Natural killer cell (primary cell): ENCODE measurements around the gene CLBA1. TPM values are rescaled to one million over a fixed set of nuclear protein-coding genes. Genes with fewer than 3 reads are reported as not detected.

Experiments used
- ATAC-seq, 3 donors: fragments of 150-1000 bp in 2 of 3; fragments of 200-7000 bp in 1 of 3; cut with Tn5 transposase; 1 replicate in 1 of 3; 2 replicates in 2 of 3; pipeline ENCODE4 v1.10.0; 2021; ENCODE audit warnings: mild to moderate bottlenecking in 2 of 3, moderate library complexity in 2 of 3
- DNase-seq, 2 donors: peaks; one replicate each; pipeline versions ENCODE4 v3.0.0 to v3.0.0-alpha.2; 2013 to 2021; ENCODE audit warnings: mixed read lengths in 1 of 2
- H3K27ac ChIP-seq: one replicate; pipeline ENCODE4 v1.5.1; 2013; ENCODE audit warnings: mild to moderate bottlenecking, low read length
- H3K27me3 ChIP-seq: one replicate; pipeline ENCODE4 v1.6.1; 2013; ENCODE audit warnings: low read length; ENCODE audit not compliant: control insufficient read depth, insufficient read depth
- H3K36me3 ChIP-seq: one replicate; pipeline ENCODE4 v1.6.1; 2013; ENCODE audit warnings: low read length; ENCODE audit not compliant: control insufficient read depth, insufficient read depth
- H3K4me1 ChIP-seq: one replicate; pipeline ENCODE4 v1.6.1; 2013; ENCODE audit warnings: low read length; ENCODE audit not compliant: control insufficient read depth, insufficient read depth
- H3K4me3 ChIP-seq: one replicate; pipeline ENCODE4 v1.5.1; 2013; ENCODE audit warnings: low read length
- H3K9me3 ChIP-seq: one replicate; pipeline ENCODE4 v1.6.1; 2013; ENCODE audit warnings: low read length; ENCODE audit not compliant: control insufficient read depth, insufficient read depth
- H3K27ac Mint-ChIP-seq, 2 donors: one replicate each; pipeline ENCODE4 v1.8.0; 2022; ENCODE audit warnings: mild to moderate bottlenecking in 2 of 2, mixed read lengths in 2 of 2, moderate library complexity in 1 of 2
- H3K27me3 Mint-ChIP-seq, 2 donors: one replicate each; pipeline ENCODE4 v1.8.0; 2022; ENCODE audit warnings: low read depth in 2 of 2, mixed read lengths in 2 of 2
- H3K36me3 Mint-ChIP-seq: one replicate; pipeline ENCODE4 v1.8.0; 2022; ENCODE audit warnings: mixed read lengths
- H3K4me1 Mint-ChIP-seq, 2 donors: one replicate each; pipeline ENCODE4 v1.8.0; 2022; ENCODE audit warnings: mixed read lengths in 2 of 2
- H3K4me3 Mint-ChIP-seq: one replicate; pipeline ENCODE4 v1.8.0; 2022; ENCODE audit warnings: mild to moderate bottlenecking, moderate library complexity, mixed read lengths
- H3K9me3 Mint-ChIP-seq, 2 donors: one replicate each; pipeline ENCODE4 v1.8.0; 2022; ENCODE audit warnings: mixed read lengths in 2 of 2
- WGBS: methylation state at CpG from one replicate; pipeline ENCODE4 v1.1.7; 2013; ENCODE audit warnings: missing lambda C conversion rate; ENCODE audit not compliant: insufficient coverage; 5-methylcytosine and 5-hydroxymethylcytosine counted together
- intact Hi-C: fragments of 100-400 bp; cut with micrococcal nuclease; formaldehyde crosslinking; loops from one replicate; pipeline ENCODE4 v1.14.2; 2022
- total RNA-seq, 4 donors: library from RNA; stranded (reverse); fragments of 120-200 nt in 1 of 4; gene quantifications; one replicate each; pipeline versions ENCODE4 v1.2.3 to v1.2.4, GENCODE V29; 2013 to 2022
- TF ChIP-seq, protein P1 (sequence below): fragments of 200-600 bp; IDR thresholded peaks from one replicate; pipeline ENCODE4 v1.8.0; 2022; ENCODE audit warnings: antibody characterized with exemption

CLBA1 gene
- total RNA-seq, 3 donors from 2014 or later (not counting 1 experiment from before 2014, with no cell fraction given): 1.2 to 1.8 (median 1.3) TPM

DNA sequence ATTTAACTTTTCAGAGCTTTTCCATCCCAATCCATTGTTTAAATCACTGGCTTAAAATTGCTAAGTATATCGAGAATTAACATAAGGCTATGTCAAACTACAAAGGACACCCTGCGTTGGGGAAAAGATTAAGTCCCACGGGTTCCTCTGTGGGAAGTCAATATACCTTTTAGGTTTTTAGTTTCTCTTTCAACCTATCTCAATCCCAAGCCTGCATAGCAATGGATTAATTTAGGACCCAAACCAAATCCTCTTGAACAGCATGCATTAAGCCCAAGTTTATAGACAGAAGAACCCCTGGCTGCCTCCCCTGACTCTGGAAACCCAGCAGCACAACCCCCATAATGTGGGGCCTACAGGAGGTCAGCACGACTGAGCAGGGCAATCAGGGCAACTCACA, 29.0 kb downstream of the CLBA1 start:
- Mint-ChIP-seq H3K36me3 (no peaks in the 10 kb centered on the region), H3K27me3 (no peaks in the 10 kb centered on the region), H3K4me3 (no peak overlapping the region), H3K27ac (peak overlapping the region; percentile 79 to 90), H3K9me3 (no peaks in the 10 kb centered on the region), H3K4me1 (peaks cover 34 to 54% of the 10 kb centered on the region in 2 donors)
- Histone ChIP-seq H3K27me3 (no peaks in the 10 kb centered on the region), H3K36me3 (peaks cover 15% of the 10 kb centered on the region), H3K4me3 (no peak overlapping the region), H3K27ac (peak overlapping the region; percentile 72), H3K4me1 (peaks cover 34% of the 10 kb centered on the region), H3K9me3 (no peaks in the 10 kb centered on the region)
- 75% methylated on average over 3 of the region's 4 CpGs for whole genome bisulfite sequencing
- intact Hi-C loops: no loop called here
- TF ChIP-seq, protein P1, sequence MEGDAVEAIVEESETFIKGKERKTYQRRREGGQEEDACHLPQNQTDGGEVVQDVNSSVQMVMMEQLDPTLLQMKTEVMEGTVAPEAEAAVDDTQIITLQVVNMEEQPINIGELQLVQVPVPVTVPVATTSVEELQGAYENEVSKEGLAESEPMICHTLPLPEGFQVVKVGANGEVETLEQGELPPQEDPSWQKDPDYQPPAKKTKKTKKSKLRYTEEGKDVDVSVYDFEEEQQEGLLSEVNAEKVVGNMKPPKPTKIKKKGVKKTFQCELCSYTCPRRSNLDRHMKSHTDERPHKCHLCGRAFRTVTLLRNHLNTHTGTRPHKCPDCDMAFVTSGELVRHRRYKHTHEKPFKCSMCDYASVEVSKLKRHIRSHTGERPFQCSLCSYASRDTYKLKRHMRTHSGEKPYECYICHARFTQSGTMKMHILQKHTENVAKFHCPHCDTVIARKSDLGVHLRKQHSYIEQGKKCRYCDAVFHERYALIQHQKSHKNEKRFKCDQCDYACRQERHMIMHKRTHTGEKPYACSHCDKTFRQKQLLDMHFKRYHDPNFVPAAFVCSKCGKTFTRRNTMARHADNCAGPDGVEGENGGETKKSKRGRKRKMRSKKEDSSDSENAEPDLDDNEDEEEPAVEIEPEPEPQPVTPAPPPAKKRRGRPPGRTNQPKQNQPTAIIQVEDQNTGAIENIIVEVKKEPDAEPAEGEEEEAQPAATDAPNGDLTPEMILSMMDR: no peak
- DNase-seq (no peak), ATAC-seq (no peak)

DNA sequence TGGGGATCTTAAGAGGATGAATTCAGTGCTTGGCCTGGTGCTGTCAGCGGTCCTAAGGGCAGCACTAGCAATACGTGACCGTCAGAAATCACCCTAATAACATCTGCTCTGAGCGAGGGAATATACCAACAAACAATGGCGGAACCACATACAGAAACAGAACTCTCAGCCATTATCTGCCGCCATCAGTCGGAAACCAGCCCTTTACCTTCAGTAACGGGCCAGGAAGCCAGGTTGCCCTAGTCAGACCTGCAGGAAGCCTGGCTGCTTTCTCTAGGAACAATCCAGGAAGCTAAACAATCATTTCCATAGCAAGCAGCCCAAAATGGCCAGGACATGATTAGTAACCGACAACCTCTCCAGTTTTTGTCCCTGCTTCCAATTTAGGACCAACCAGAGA, 29.7 kb downstream of the CLBA1 start:
- intact Hi-C loops: no loop called here
- no peaks in the 10 kb centered on the region for H3K9me3 Mint-ChIP-seq

DNA sequence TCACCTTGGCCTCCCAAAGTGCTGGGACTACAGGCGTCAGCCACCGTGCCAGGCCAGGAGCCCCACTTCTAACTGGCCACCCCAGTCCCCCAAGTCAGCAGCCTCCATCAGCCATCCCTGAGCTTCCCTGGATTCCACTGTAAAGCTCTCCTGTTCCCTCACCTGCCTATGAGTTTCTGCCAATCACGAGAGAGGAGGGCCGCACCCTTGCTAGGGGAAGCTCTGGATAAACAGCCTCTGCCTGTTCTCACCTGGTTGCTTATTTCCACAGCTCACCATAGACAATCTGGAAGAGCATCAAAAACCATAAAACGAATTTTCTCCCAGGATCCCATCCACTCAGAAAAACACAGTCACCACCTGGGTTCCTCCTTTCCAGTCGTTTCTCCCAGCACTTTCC, 30.3 kb downstream of the CLBA1 start:
- intact Hi-C loops: no loop called here
- H3K4me1 Mint-ChIP-seq: peaks cover 40 to 61% of the 10 kb centered on the region in 2 donors
- Histone ChIP-seq H3K4me1 (peaks cover 41% of the 10 kb centered on the region), H3K27ac (peak overlapping the region; percentile 72), H3K9me3 (no peaks in the 10 kb centered on the region), H3K4me3 (no peak overlapping the region), H3K36me3 (peaks cover 8% of the 10 kb centered on the region), H3K27me3 (no peaks in the 10 kb centered on the region)
- TF ChIP-seq, protein P1: no peak
- H3K4me3 Mint-ChIP-seq: peak overlapping the region; percentile 70
- DNase-seq (no peak), ATAC-seq (no peak)
- H3K27ac Mint-ChIP-seq: peak overlapping the region; percentile 52 to 90
- no peaks in the 10 kb centered on the region for H3K36me3 Mint-ChIP-seq
- 67% methylated on average over 6 of the region's 6 CpGs for whole genome bisulfite sequencing
- H3K9me3 Mint-ChIP-seq: no peaks in the 10 kb centered on the region
- H3K27me3 Mint-ChIP-seq: no peaks in the 10 kb centered on the region

More for the DNA sequence above, 29.7 kb downstream of the CLBA1 start:
- Histone ChIP-seq H3K27ac (peak overlapping the region; percentile 72), H3K4me1 (peaks cover 40% of the 10 kb centered on the region), H3K27me3 (no peaks in the 10 kb centered on the region), H3K36me3 (peaks cover 14% of the 10 kb centered on the region), H3K9me3 (no peaks in the 10 kb centered on the region), H3K4me3 (no peak overlapping the region)
- Mint-ChIP-seq H3K27me3 (no peaks in the 10 kb centered on the region), H3K4me3 (peak overlapping the region; percentile 74), H3K4me1 (peaks cover 40 to 60% of the 10 kb centered on the region in 2 donors), H3K27ac (peak overlapping the region; percentile 79 to 90), H3K36me3 (no peaks in the 10 kb centered on the region)
- ATAC-seq (peak in 1 of 3 donors; percentile 50), DNase-seq (peak in 1 of 2 donors; percentile 43)
- WGBS: 36% methylated on average over 9 of the region's 9 CpGs
- TF ChIP-seq, protein P1: no peak

DNA sequence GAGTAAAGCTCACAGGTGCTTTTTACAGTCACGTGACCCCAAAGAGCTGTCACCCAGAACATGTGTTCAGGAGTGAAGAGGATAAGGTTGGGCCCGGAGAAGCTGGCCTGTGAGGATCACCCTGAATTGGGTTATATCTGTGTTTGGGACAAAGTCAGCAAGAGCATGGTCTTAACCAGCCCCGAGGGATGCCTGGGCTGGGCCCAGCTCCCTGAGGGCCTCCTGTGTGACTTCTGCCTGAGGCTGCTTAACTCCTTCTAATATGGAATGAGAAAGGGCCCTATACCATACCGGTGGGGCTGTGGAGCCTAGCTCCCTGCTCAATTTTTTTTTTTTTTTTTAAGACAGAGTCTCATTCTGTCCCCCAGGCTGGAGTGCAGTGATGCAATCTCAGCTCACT, 32.8 kb downstream of the CLBA1 start:
- Histone ChIP-seq H3K9me3 (no peaks in the 10 kb centered on the region), H3K36me3 (no peaks in the 10 kb centered on the region), H3K4me1 (peaks cover 50% of the 10 kb centered on the region), H3K4me3 (no peak overlapping the region), H3K27me3 (no peaks in the 10 kb centered on the region), H3K27ac (no peak overlapping the region)
- no peak overlapping the region for H3K4me3 Mint-ChIP-seq
- peaks cover 53 to 61% of the 10 kb centered on the region in 2 donors for H3K4me1 Mint-ChIP-seq
- TF ChIP-seq, protein P1: no peak
- peak overlapping the region in 1 of 2 donors; percentile 92 for H3K27ac Mint-ChIP-seq
- no peaks in the 10 kb centered on the region for H3K9me3 Mint-ChIP-seq
- no peaks in the 10 kb centered on the region for H3K36me3 Mint-ChIP-seq
- no peak for DNase-seq
- no peaks in the 10 kb centered on the region for H3K27me3 Mint-ChIP-seq
- intact Hi-C loops: no loop called here
- WGBS: 79% methylated on average over 3 of the region's 4 CpGs
- ATAC-seq: no peak
